Middle frontal gyrus (tissue), 1 donor: Measurements from ENCODE around the gene FAHD1.
A peak's percentile ranks its signal among the peaks of the same experiment; 100 is the strongest.

Experiments used
- DNase-seq: peaks from one replicate; pipeline ENCODE4 v3.0.0-alpha.2; 2015; ENCODE audit warnings: low spot score; ENCODE audit errors: extremely low spot score

FAHD1 gene

DNA sequence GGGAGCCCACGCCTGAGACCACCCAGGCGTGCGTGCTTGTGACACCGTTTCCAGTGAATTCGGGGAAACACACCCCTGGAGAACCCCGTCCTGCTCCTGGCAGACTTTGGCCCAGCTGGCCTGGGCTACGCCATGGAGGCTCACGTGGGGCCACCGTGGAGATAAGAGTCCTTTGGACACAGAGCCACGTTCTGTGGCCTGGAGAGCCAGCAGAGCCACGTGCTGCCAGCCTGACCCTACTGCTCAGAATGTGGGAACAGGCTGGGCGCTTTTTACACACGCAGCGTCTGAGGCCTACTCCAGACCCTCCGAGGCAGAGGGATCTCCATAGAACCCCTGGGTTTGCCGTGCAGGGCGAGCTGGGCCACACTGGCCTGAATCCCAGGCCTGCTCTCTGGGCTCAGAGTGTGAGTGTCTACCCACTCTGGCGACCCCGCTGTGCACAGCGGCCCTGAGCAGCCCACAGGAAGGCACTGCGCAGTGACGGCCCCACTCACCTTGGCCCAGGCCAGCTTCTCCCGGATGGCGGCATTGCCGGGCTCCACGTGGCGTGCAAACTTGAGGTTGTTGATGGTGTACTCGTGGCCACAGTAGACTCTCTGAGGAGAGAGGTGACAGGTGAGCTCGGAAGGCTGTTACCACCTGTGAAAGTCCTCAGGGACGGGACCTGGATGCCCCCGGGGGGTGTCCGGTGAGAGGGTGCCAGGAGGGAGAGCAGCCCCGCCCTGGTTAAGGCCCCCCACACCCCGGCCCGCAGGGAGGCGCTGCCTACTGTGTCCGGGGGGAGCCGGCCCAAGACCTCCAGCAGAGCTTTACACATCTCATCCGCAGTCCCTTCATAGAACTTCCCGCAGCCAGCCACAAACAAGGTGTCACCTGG, 10.4 kb upstream of the FAHD1 start:
- DNase-seq, result no peak

- no peak for DNase-seq
These were observed 9.8 kb upstream of the FAHD1 start for GRCh38 chr16:1817276-1817589.

GRCh38 chr16:1817716-1818115, 9.3 kb upstream of the FAHD1 start:
- no peak for DNase-seq

- DNase-seq, result no peak
These were observed 8.7 kb upstream of the FAHD1 start for GRCh38 chr16:1818204-1818872.

- no peak for DNase-seq
These were observed 8.0 kb upstream of the FAHD1 start for GRCh38 chr16:1818873-1819525.

DNA sequence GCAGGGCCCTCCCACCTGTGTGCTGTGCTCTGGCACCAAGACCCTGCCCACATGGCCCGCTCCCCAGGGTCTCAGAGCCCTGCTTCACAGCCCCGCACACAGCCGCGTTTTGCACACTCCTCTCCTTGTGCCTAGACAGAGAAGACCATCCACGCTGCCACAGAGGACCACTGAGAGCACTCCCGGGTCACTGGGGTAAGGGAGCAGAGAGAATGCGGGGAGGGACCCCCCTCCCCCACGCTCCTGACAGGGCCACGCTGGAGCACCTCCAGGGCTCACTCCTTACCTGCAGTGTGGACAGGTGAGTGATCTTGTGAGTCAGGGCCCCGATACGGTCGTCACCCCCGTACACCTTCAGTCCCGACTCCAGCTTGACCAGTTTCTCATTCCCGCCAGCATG, 7.4 kb upstream of the FAHD1 start:
- DNase-seq, result no peak

- DNase-seq, result no peak
These were observed 6.7 kb upstream of the FAHD1 start for GRCh38 chr16:1820096-1820945.

DNA sequence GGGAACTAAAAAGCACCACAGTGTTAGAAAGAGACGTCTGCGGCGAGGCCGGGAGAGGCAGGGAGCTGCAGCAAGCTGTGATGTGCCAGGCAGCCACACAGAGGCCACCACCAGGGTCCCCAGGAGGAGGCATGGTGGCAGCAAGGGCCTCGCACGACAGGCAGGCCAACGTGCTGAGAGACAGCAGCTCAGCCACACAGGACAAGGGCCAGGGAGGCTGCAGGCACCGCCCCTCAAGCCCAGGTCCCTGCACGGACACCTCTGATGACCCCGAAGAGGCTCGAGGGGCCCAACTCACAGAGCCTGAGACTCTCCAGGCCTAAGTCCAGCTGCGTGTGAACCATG, 6.1 kb upstream of the FAHD1 start:
- no peak for DNase-seq

DNA sequence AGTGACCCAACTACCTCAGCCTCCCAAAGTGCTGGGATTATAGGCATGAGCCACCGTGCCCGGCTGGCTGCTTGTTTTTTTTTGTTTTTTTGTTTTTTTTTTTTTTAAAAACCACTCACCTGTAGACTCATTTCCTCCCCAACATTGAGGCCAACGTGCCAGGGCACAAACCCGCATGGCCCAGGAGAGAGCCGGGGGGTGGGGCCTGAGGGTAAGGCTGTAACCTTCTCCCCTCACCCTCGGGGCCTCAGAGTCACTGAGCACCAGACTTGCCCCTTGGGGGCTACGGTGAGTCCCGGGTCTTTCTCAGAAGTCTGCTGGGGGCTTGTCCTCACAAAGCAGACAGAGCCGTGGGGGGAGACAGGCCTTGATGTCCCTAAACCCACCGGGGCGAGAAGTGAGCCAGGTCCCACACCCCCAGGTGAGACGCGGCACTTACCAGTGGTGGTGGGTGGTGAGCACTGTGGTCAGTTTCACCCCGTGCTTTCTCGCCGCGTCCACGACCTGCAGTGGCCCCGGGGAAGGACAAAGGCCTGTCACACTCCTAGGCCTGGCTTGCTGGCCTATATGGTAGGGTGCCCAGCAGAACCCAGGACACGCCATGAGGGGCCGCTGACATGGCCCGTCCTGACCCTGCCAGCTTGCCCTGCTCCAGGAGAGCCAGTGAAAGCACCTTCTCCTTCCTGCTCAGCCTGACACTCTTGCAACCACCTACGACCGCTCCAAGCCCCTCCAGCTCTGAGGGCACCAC, 5.0 kb upstream of the FAHD1 start:
- no peak for DNase-seq

DNA sequence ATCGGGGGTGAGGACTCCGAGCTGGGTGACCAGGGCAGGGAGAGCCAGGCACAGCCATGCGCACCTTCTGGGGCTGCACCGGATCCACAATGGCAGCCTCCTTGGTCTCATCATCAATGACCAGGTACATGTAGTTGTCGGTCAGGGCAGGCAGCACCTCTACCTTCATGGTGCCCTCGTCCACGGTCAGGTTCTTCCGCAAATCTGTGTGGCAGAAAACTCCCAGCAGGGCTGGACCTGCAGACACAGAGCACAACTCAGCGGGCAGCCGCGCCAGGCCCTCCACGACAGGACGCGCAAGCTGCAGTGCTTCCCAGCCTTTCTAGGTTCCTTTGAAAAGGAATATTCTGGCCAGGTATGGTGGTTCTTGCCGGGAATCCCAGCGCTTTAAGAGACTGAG, 4.2 kb upstream of the FAHD1 start:
- DNase-seq, result no peak

- peak; percentile 20 for DNase-seq
These were observed 3.2 kb upstream of the FAHD1 start for GRCh38 chr16:1823821-1824220.

- no peak for DNase-seq
These were observed 1.6 kb upstream of the FAHD1 start for GRCh38 chr16:1825381-1825863.

GRCh38 chr16:1825864-1826690, 929 bp upstream of the FAHD1 start:
- peak; percentile 33 for DNase-seq

DNA sequence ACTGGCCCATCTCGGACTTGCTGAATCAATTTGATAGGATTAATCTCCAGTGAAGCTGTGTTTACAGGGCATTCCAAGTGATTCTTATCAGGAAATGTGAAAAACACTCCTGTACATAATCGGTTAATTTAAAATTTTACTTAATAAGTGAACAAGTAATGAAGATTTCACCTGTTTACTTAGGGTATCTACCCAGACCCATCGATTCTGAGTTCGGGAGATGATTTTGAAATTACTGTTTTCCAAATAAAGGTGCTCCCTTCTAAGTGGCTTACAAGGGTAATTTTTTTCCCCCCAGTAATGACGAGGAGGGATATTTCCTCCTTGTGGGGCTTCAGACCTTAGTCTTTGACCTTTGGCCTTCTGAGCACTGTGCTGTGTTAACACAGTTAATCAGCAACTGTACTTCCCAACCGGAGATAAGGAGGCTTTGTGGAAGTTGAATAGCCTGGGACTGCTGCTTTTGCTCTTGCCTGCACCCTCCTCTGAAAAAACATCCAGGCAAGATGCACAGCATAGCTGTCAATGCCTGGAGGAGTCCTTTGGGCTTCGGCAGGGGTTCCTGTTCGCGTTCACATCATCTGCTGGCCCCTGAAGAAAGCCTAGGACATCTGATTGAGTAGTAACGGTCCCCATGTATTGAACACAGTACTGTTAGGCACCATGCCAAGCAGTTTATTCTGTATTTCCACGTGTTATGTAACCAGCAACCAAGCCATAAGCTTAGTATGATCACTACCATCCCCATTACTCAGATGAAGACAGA, 1.8 kb downstream of the FAHD1 start:
- DNase-seq, result no peak

GRCh38 chr16:1830213-1830612, 3.2 kb downstream of the FAHD1 start:
- DNase-seq, result no peak

- DNase-seq, result no peak
These were observed 4.4 kb downstream of the FAHD1 start for GRCh38 chr16:1831186-1832075.

- DNase-seq, result no peak
These were observed 5.9 kb downstream of the FAHD1 start for GRCh38 chr16:1832838-1833454.

GRCh38 chr16:1834096-1834495, 7.1 kb downstream of the FAHD1 start:
- no peak for DNase-seq
